SK-N-SH (cell line): ENCODE results near the gene LPP. TPM values are rescaled to one million over a fixed set of nuclear protein-coding genes. Genes with fewer than 3 reads are reported as not detected.

Experiments used
- CTCF ChIA-PET: fragments of 300-600, 350-600 bp; formaldehyde crosslinking; extraction: SDS; loops from one replicate; lab custom pipeline; 2021; lab: Yijun Ruan, JAX
- POLR2A ChIA-PET: fragments of 350-600 bp; sonication (Branson Sonifier 250); formaldehyde crosslinking; extraction: SDS; loops from one replicate; lab custom pipeline; 2020; ENCODE audit warnings: antibody characterized with exemption, inconsistent platforms; lab: Yijun Ruan, JAX
- DNase-seq: peaks from one replicate; pipeline ENCODE4 v3.0.0; 2012
- H2AFZ ChIP-seq: fragments of 200-600 bp; sonication (generic); 2 replicates; pipeline ENCODE4 v1.8.1; 2016; ENCODE audit warnings: antibody characterized with exemption, mild to moderate bottlenecking, low read depth
- H3F3A ChIP-seq: fragments of 200-600 bp; sonication (generic); replicated peaks from 2 replicates; pipeline ENCODE3; 2016; ENCODE audit warnings: antibody characterized with exemption, mild to moderate bottlenecking; ENCODE audit not compliant: insufficient read depth
- H3K27ac ChIP-seq, 2 experiments: fragments of 200-500 bp in 1 of 2; fragments of 200-600 bp in 1 of 2; sonication (Bioruptor generic) in 1 of 2; sonication (generic), shearing (Covaris generic) in 1 of 2; 2 replicates each; pipeline versions ENCODE4 v1.5.1 to v1.6.1; 2014 to 2016; ENCODE audit warnings: low read depth in 2 of 2, inconsistent platforms in 1 of 2, low read length in 1 of 2, mild to moderate bottlenecking in 1 of 2, mixed read lengths in 1 of 2
- H3K27me3 ChIP-seq: fragments of 200-600 bp; sonication (generic), shearing (Covaris generic); 2 replicates; pipeline ENCODE4 v1.6.1; 2016; ENCODE audit warnings: mixed run types; ENCODE audit not compliant: insufficient read depth
- H3K36me3 ChIP-seq, 2 experiments: fragments of 200-500 bp in 1 of 2; fragments of 200-600 bp in 1 of 2; sonication (Bioruptor generic) in 1 of 2; sonication (generic) in 1 of 2; replicated peaks in 1 of 2; 2 replicates each; pipeline versions ENCODE3 to v1.5.1; 2014 to 2016; ENCODE audit warnings: low read length in 1 of 2, mild to moderate bottlenecking in 1 of 2; ENCODE audit not compliant: insufficient read depth in 2 of 2, control insufficient read depth in 1 of 2
- H3K4me1 ChIP-seq, 2 experiments: fragments of 200-500 bp in 1 of 2; fragments of 200-600 bp in 1 of 2; sonication (Bioruptor generic) in 1 of 2; sonication (generic), shearing (Covaris generic) in 1 of 2; 2 replicates each; pipeline versions ENCODE4 v1.5.1 to v1.6.1; 2014 to 2016; ENCODE audit warnings: low read depth in 1 of 2, low read length in 1 of 2, mixed run types in 1 of 2; ENCODE audit not compliant: insufficient read depth in 2 of 2, control insufficient read depth in 1 of 2
- H3K4me2 ChIP-seq: fragments of 200-600 bp; sonication (generic), shearing (Covaris generic); 2 replicates; pipeline ENCODE4 v1.6.1; 2017; ENCODE audit warnings: mixed run types
- H3K4me3 ChIP-seq, 2 experiments: fragments of 200-500 bp in 1 of 2; fragments of 200-600 bp in 1 of 2; sonication (Bioruptor generic) in 1 of 2; sonication (generic), shearing (Covaris generic) in 1 of 2; 2 replicates each; pipeline versions ENCODE4 v1.5.1 to v1.8.1; 2014 to 2016; ENCODE audit warnings: low read depth in 2 of 2, inconsistent platforms in 1 of 2, low read length in 1 of 2, mild to moderate bottlenecking in 1 of 2, mixed read lengths in 1 of 2, moderate library complexity in 1 of 2
- H3K79me2 ChIP-seq: fragments of 200-600 bp; sonication (generic); 2 replicates; pipeline ENCODE4 v1.8.1; 2017; ENCODE audit warnings: mild to moderate bottlenecking; ENCODE audit not compliant: insufficient read depth
- H3K9ac ChIP-seq: fragments of 200-600 bp; sonication (generic); 2 replicates; pipeline ENCODE4 v1.6.1; 2017; ENCODE audit warnings: mixed run types
- H3K9me2 ChIP-seq: fragments of 200-600 bp; sonication (generic); 2 replicates; pipeline ENCODE4 v1.6.1; 2017; ENCODE audit warnings: mixed run types
- H3K9me3 ChIP-seq: fragments of 200-600 bp; sonication (generic); 2 replicates; pipeline ENCODE4 v1.6.1; 2017; ENCODE audit warnings: mixed run types, mild to moderate bottlenecking, moderate library complexity
- H4K20me1 ChIP-seq: fragments of 200-600 bp; sonication (generic); 2 replicates; pipeline ENCODE4 v1.6.1; 2017; ENCODE audit warnings: mild to moderate bottlenecking, mixed run types; ENCODE audit not compliant: insufficient read depth
- CHD2 ChIP-seq: fragments of 150-350 bp; IDR thresholded peaks from 2 replicates; pipeline ENCODE4 v1.6.1; 2018; ENCODE audit warnings: low read length; ENCODE audit not compliant: partially characterized antibody
- ELF1 ChIP-seq: IDR thresholded peaks from 2 replicates; pipeline ENCODE4 v1.4.0; 2012
- EZH2phosphoT487 ChIP-seq: fragments of 200-600 bp; sonication (generic); IDR thresholded peaks from 2 replicates; pipeline ENCODE4 v1.6.1; 2017; ENCODE audit warnings: low read depth, mixed run types, mild to moderate bottlenecking, antibody characterized with exemption, moderate library complexity, borderline replicate concordance
- FOSL2 ChIP-seq: IDR thresholded peaks from 2 replicates; pipeline ENCODE4 v1.4.0; 2012; ENCODE audit warnings: low read depth, mild to moderate bottlenecking, moderate library complexity, borderline replicate concordance
- IRF3 ChIP-seq: fragments of 150-350 bp; IDR thresholded peaks from 2 replicates; pipeline ENCODE4 v1.6.1; 2016; ENCODE audit warnings: mild to moderate bottlenecking, low read depth, low read length
- NFIC ChIP-seq: IDR thresholded peaks from 2 replicates; pipeline ENCODE4 v1.4.0; 2012; ENCODE audit warnings: borderline replicate concordance
- POLR2AphosphoS5 ChIP-seq: IDR thresholded peaks from 2 replicates; pipeline ENCODE4 v1.6.1; 2012; ENCODE audit warnings: low read depth, low read length
- REST ChIP-seq: IDR thresholded peaks from 2 replicates; pipeline ENCODE4 v1.6.1; 2012; ENCODE audit warnings: mild to moderate bottlenecking, low read depth, low read length, moderate library complexity
- WGBS: methylation state at CpG from one replicate; pipeline ENCODE4 v1.1.6; 2017; ENCODE audit warnings: low lambda C conversion rate; 5-methylcytosine and 5-hydroxymethylcytosine counted together
- polyA plus RNA-seq, 3 experiments: library from polyadenylated mRNA; depleted of rRNA; stranded (reverse); fragments of >200 nt; gene quantifications; 2 replicates each; pipeline ENCODE4 v1.2.3, GENCODE V29; 2012
- TF ChIP-seq, protein P1 (sequence below): IDR thresholded peaks from 2 replicates; pipeline ENCODE4 v1.4.0; 2012; ENCODE audit warnings: low read depth

LPP gene
- polyA plus RNA-seq, 1 of the 3 experiments (the other 2 are of a cell fraction), result 6.6 TPM

DNA sequence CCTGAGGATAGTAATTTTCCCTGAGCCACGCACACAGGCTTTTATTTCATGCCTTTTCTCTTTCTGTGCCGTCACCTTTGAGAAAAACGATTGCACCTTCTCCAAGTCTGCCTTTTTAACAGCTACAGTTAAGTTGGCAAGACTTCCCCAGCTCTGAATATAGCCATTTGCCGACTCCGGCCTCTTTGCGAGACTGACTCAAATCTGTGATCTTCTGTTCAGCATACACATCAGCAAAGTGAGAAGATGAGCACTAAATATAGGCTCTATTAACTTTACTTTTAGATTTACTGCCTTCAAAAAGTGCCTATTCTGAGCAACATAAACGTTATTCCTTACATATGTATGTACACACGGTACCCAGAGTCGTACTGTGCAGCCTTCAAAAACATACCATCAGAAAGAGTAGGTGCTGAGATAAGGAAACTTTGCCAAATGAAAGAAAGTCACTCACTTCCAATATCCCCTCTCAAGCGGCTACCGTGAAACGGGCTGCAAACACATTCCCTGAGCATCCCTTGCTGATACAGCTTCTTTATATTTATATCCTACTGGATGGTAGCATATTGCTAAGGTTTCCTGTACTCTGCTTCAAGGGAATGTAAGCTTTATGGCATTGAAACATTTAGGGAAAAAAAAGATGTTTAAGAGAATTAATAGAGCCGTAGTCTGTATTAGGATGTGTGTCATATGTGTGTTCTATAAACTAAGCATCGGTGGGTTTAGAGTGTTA, 734.5 kb downstream of the LPP start:
- no peaks in the 10 kb centered on the region for H4K20me1 ChIP-seq
- H3K4me2 ChIP-seq, result no peak overlapping the region
- peaks cover 0 to 14% of the 10 kb centered on the region in 2 experiments; a peak in 2 of 4 replicates for H3K4me1 ChIP-seq
- peaks cover 8% of the 10 kb centered on the region for H3F3A ChIP-seq
- peak overlapping the region in 1 of 2 experiments; percentile 83; a peak in 1 of 4 replicates for H3K27ac ChIP-seq
- H2AFZ ChIP-seq, result no peak overlapping the region; the same call in 1 of the 2 replicates
- no peaks in the 10 kb centered on the region for H3K9me3 ChIP-seq
- H3K79me2 ChIP-seq, result no peaks in the 10 kb centered on the region
- no peak overlapping the region for H3K4me3 ChIP-seq
- TF ChIP-seq REST (no peak), EZH2phosphoT487 (no peak), IRF3 (no peak), CHD2 (no peak), ELF1 (no peak), POLR2AphosphoS5 (no peak)
- H3K9me2 ChIP-seq, result no peaks in the 10 kb centered on the region
- DNase-seq, result no peak
- WGBS, result 69% methylated on average over 14 of the region's 14 CpGs
- no peaks in the 10 kb centered on the region for H3K27me3 ChIP-seq
- H3K36me3 ChIP-seq, result peaks cover 2 to 26% of the 10 kb centered on the region in 2 experiments
- H3K9ac ChIP-seq, result no peak overlapping the region
- CTCF ChIA-PET, result no interaction called here
- POLR2A ChIA-PET, result no interaction called here

- Histone ChIP-seq H3K9me3 (no peaks in the 10 kb centered on the region), H4K20me1 (no peaks in the 10 kb centered on the region), H3K36me3 (peaks cover 2 to 31% of the 10 kb centered on the region in 2 experiments), H3K27me3 (no peaks in the 10 kb centered on the region), H3K79me2 (no peaks in the 10 kb centered on the region), H2AFZ (no peak overlapping the region), H3K9me2 (no peaks in the 10 kb centered on the region), H3F3A (peaks cover 8% of the 10 kb centered on the region), H3K4me3 (no peak overlapping the region), H3K4me2 (no peak overlapping the region), H3K27ac (peak overlapping the region in 1 of 2 experiments; percentile 83; a peak in 2 of 4 replicates), H3K9ac (no peak overlapping the region), H3K4me1 (peaks cover 0 to 14% of the 10 kb centered on the region in 2 experiments; a peak in 2 of 4 replicates)
- no peak for TF ChIP-seq NFIC
- TF ChIP-seq FOSL2, result no peak
- TF ChIP-seq, protein P1, sequence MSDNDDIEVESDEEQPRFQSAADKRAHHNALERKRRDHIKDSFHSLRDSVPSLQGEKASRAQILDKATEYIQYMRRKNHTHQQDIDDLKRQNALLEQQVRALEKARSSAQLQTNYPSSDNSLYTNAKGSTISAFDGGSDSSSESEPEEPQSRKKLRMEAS, result no peak
- ChIA-PET CTCF (no interaction called here), POLR2A (no interaction called here)
- DNase-seq, result no peak
- WGBS, result 50% methylated on average over 4 of the region's 4 CpGs
These were observed 735.1 kb downstream of the LPP start for GRCh38 chr3:188889054-188889491.
